Coronary artery (tissue), 2 donors: ENCODE measurements around the gene TTC13.
A peak's percentile ranks its signal among the peaks of the same experiment; 100 is the strongest.

Source experiments
- DNase-seq: peaks from one replicate; pipeline ENCODE4 v3.0.0-alpha.2; 2017; ENCODE audit warnings: low spot score
- H3K27ac ChIP-seq, 2 donors: fragments of 200-600 bp; sonication (generic); one replicate each; pipeline ENCODE4 v1.5.1; 2016 to 2019
- H3K4me3 ChIP-seq: fragments of 200-600 bp; sonication (generic); 2 replicates; pipeline ENCODE4 v1.5.1; 2016; ENCODE audit warnings: mild to moderate bottlenecking, moderate library complexity
- TF ChIP-seq, protein P1 (sequence below): fragments of 200-600 bp; sonication (generic); IDR thresholded peaks from one replicate; pipeline ENCODE4 v1.5.1; 2019; ENCODE audit warnings: antibody characterized with exemption

The TTC13 gene

DNA sequence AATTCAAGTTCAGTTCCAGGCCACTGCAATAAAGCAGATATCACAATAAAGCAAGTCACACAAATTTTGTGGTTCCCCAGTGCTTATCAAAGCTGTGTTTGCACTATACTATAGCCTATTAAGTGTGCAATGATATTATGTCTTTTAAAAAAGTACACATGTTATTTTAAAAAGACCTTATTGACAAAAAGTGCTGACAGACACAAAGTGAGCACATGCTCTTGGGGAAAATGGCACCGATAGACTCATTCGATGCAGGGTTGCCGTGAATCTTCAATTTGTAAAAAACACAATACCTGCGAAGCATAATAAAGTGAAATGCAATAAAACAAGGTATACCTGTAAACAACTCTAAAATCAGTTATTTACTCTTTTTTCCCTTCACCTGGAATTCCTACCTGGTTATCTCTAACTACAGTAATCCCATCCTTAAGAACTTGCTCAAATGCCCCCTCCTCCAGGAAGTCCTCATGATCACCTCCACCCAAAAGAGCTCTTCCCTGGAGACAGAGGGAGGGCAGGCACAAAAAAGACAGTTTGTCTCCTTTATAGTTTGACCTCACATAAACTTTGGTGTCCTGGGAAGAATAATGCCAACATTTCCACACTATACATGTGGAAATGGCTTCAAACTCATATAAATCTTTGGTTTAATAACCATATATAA is 100.6 kb downstream of the TTC13 start:
- no peak for DNase-seq
- Histone ChIP-seq H3K27ac (peak overlapping the region in 1 of 2 donors; percentile 37), H3K4me3 (no peak overlapping the region)
- TF ChIP-seq, protein P1, sequence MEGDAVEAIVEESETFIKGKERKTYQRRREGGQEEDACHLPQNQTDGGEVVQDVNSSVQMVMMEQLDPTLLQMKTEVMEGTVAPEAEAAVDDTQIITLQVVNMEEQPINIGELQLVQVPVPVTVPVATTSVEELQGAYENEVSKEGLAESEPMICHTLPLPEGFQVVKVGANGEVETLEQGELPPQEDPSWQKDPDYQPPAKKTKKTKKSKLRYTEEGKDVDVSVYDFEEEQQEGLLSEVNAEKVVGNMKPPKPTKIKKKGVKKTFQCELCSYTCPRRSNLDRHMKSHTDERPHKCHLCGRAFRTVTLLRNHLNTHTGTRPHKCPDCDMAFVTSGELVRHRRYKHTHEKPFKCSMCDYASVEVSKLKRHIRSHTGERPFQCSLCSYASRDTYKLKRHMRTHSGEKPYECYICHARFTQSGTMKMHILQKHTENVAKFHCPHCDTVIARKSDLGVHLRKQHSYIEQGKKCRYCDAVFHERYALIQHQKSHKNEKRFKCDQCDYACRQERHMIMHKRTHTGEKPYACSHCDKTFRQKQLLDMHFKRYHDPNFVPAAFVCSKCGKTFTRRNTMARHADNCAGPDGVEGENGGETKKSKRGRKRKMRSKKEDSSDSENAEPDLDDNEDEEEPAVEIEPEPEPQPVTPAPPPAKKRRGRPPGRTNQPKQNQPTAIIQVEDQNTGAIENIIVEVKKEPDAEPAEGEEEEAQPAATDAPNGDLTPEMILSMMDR: no peak

DNA sequence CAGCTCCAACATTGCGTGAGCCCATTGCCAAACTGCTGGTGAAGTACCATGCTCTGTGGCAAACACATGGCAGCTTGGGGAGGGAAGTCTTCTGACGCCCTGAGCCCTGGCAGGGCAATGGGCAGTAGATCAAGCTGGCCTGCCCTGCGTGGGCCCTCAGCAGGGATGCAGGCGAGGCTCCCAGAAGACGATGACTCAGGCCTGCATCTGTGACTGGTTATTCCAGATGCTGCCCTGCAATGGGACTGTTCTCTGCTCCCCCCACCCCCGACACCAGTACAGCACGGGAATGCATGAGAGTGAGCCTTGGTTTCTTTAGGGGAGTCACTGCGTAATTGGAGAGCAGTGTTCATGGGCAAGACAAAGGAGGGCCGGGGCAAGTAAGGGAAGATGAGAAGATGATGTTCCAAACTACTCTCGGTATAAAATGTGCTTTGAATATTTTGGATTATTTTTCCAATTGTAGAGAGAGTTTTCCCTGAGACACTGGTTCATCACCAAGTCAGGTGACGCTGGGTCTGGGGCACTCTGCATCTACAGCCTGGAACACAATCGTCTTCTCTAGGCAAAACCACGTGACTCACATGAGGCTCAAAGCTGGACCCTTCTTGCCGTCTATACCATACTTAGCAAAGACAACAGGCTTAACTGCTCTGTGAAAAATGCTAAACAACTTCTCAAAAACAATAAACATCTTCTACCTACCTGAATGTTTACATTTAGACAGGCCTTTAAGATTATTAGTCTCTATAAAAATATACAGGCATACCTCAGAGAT is 101.3 kb downstream of the TTC13 start:
- Histone ChIP-seq H3K27ac (no peak overlapping the region), H3K4me3 (no peak overlapping the region)
- TF ChIP-seq, protein P1: no peak
- no peak for DNase-seq

DNA sequence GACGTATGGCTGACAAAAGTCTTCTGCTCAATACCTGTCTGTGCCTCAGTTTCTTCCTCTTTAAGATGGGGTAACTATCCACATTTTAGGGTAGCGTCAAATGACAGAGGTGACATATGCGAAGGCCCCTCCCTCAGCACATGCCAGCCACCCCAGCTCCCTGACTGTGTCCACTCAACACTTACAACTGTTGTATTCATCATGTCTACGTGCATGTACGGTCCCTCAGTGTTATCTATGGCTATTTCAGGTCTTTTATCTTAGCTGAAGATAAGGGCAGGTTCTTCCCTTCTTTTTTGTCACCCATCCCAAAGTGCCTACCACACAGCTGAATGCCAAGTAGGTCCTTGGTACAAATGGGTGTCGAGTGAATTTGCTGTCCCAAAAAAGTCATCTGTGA is 102.0 kb downstream of the TTC13 start:
- Histone ChIP-seq H3K27ac (no peak overlapping the region), H3K4me3 (no peak overlapping the region)
- TF ChIP-seq, protein P1: no peak
- no peak for DNase-seq

DNA sequence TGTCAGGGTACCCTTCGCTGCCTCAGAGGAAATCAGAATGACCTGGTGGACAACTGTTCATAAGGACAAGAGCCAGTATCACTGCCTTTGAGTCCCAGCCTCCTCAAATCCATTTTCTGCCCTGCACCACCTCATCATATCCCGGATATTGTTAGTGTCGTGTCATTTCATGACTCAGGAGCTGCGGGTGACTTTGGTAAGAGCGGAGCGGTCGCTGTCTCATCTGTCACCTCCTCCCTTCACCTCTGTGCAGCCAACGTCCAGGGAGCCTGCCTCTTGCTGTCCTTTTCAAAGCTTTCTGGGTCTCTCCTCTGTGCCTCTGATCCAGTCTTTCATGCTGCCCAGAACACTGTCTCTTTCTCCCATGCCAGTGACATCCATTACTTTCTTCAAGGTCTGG is 103.3 kb downstream of the TTC13 start:
- Histone ChIP-seq H3K4me3 (no peak overlapping the region), H3K27ac (no peak overlapping the region)
- TF ChIP-seq, protein P1: no peak
- no peak for DNase-seq

DNA sequence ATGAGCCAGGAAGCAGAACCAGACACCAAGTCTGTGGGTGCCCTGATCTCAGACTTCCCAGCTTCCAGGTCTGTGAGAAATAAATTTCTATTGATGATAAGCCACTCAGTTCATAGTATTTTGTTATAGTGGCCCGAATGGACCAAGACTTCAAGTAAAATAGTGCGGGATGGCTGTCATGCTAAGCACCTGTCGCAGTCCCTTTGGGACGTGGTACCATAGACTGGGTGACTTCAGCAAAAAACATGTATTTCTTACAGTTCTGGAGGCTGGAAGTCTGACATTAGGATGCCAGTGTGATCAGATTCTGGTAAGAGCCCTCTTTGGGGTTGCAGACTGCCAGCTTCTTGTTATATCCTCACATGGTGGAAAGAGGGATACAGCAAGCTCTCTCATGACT is 107.7 kb downstream of the TTC13 start:
- TF ChIP-seq, protein P1: no peak
- no peak overlapping the region for H3K4me3 ChIP-seq
- peak overlapping the region; percentile 83 to 92 for H3K27ac ChIP-seq
- no peak for DNase-seq

DNA sequence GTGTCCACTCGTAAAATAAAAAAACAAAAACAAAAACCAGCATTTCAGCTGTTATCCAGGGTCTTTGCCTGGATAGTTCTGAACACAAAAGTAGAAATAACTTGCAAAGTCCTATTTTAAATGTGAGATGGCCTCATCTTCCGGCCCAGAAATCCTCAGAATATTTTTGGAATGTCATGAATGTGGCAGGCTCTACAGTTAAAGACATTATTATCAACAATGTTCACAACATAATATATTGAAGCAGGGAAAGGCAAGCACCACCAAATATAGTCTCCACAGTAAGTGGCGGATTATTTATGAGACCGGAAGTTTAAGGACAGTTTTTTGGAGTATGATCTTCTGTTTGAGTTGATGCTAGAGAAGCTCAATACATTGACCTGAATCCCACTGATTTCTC is 109.2 kb downstream of the TTC13 start:
- TF ChIP-seq, protein P1: no peak
- peak overlapping the region; percentile 92 to 96 for H3K27ac ChIP-seq
- DNase-seq: no peak
- peak overlapping the region; percentile 92 for H3K4me3 ChIP-seq
